ENCODE measurements around the gene TSPAN11.
"Not testable (repeated sequence)": the region's sequence is repeated elsewhere in the genome, so short reads cannot be mapped to it uniquely, and the experiment has no call there.

Gene TSPAN11

DNA sequence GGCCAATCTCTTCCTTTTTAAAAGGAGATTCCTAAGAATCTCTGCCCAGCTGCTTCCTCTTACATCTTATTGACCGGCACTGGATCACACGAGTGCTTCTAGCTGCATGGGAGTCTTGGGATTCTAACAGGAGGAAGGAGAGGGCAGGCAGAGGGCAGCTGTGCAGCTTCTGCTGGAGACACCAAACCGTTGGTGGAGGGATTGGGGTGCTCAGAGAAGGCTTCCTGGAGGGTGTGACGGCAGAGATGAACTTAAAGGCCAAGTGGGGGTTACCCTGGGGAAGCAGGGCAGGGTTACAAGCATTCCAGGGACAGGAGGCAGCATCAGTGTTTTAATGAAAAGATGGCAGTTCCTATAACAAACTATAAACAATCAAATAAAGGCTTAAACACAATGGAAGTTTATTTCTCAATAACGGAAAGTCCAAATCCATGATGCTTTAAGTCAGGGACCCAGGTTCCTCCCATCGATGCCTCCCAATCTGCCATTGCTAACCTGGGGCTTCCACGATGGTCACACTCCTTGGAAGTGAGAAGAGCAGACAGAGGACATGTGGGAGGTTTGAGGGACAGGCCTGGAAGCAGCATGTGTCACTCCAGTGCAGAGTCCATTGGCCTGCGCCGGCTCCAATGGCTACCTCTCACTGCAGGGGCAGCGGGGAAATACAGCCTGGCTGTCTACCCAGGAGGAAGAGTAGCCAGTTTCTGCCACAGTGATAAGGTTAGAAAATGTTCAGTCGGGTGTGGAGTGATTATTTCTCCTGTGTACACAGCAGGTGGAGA lies 94.0 kb downstream of the TSPAN11 start:
- DNase-seq, result no peak

DNA sequence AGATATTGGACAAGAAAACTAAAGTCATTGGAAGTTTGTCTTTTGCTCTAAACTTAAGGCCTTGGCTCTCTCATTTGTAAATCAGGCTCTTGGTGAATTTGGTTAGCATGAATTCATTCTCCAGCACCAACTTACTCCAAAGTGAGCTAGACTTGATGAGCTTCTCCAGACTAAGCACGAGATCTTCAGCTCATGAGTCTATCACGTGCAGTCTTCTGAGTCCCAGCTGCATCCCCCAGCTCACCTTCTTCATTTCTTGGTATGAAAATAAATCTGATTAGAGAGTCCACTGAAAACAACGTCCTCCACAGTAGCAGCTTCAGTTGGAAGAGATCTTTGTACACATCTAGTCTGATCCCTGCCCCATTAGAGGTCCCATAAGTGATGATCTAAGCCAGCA lies 94.6 kb downstream of the TSPAN11 start:
- DNase-seq, result no peak

DNA sequence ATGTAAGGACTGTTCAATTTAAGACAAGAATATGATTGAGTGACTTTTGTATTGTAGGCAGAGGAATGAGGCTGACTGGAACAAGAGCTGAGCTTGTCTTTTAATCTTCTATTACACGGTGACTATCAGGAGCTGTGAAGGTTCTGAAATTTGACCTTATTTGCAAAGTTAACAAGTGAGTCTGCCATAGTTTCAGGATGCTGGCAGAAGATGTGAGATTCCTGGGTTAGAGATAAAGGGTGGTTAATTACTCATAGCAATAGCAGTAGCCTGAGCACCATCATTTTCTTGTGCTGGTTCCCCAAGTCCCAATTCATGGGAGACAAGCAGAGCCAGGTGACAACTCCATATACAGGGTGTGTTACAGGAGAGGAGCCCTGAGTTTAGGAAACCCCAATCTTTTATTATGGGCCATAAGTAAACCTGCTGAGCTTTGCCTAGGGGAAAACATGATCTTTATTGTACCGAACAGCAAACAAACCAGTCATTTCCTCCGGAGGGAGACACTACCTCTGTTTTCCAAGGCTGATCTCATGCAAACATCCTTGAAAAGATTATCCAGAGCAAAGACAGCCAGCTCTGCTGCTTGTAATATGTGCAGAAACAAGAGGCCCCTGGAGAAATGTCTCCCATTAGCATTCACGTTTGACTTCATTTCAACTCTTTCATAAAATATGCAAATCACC lies 95.4 kb downstream of the TSPAN11 start:
- DNase-seq, result no peak

DNA sequence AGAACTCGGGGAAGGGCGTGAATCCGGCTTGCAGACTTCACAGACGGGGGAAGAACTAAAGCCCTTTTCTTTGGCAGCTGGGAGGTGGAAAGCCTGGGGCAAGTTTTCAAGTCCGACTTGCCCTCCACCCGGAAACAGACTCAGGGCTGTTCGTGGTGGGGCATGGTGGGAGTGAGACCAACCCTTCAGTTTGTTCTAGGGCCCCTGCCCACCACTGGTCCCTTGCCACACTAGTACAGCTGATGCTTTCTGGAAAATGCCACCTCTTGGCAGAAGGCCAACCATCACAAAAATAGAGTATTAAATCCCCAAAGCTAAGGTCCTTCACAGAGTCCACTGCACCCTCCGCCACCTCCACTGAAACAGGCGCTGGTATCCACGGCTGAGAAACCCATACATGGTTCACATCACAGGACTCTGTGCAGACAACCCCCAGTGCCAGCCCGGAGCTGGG lies 96.8 kb downstream of the TSPAN11 start:
- no peak for DNase-seq

DNA sequence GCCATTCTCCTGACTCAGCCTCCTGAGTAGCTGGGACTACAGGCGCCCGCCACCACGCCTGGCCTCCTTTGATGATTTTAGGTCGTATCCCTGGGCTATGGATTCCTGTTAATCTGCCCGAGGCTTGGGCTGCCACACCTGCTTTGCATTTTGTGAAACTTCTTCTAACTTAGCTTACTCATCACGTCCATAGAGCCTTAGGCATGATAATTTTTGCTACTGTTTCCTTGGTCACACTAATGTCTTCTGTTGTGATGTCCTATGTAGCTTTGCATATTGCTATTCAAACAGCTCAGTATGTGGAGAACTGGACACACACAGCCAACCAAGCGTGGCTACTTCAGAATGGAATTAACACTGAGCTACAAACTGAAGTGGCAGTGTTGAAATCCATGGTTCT lies 99.7 kb downstream of the TSPAN11 start:
- DNase-seq, result no peak

DNA sequence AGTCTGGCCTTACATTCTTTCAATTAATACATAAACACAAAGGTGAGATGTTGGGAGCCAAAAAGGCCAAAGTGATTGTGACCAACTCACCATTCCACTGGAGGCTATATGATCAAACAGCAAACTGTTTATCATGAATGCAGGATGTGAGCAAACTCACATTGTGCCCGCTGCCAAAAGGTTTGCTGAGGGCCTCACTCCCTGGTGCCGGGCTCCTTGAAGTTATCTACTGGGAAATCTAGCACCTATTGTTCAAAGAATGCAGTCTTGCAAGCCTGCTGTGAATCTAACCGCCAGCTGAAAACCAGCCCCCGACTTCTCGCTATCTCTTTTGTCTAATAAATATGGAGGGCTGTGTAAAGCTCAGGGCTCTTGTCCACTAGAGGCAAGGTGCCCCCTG lies 100.5 kb downstream of the TSPAN11 start:
- not testable (repeated sequence) for DNase-seq

DNA sequence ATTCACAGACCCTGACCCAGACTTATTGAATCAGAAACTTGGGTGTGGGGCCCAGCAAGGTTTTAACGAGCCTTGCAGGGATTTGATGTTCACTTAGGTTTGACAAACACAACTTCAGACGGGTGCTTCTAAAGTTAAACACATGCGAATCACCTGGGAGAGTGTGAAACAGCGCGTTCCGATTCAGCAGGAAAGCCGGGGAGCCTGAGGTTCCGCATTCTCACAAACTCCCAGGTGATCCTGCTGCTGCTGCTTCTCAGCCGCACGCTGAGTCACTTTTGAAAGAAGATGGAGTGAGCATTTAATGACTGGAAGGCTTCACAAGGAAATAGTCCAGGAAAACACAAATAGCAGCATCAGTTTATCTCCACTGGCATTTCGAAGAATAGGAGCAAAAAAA lies 102.9 kb downstream of the TSPAN11 start:
- DNase-seq, result no peak

DNA sequence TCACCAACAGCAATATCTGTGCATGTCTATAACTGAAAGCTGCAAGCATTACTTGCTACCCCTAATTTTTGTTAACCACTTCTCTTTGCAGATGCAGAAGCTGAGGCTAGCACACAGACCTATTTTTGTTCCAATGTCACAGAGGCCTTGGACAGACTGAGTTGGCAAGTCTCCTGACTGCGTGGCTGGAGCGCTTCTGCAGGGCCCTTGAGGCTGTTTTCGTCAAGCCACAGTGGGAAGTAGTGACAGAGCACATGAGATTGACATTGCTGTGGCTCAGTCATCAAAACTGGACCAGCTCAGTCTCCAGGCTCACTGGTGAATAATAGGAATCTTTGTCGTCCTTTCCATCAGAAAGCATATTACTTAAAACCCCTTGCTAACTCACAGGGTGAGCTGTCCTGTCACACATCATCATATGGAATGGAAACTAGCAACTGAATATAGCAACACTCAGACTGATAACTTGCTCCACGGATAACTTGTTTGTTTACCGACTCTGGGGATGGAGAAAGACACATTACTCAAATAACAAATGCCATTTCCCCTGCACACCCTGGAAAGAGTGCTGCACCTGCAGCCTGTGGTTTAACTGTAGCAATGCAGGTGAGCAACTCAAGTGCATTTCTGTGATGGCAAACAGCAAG lies 103.5 kb downstream of the TSPAN11 start:
- DNase-seq, result no peak

DNA sequence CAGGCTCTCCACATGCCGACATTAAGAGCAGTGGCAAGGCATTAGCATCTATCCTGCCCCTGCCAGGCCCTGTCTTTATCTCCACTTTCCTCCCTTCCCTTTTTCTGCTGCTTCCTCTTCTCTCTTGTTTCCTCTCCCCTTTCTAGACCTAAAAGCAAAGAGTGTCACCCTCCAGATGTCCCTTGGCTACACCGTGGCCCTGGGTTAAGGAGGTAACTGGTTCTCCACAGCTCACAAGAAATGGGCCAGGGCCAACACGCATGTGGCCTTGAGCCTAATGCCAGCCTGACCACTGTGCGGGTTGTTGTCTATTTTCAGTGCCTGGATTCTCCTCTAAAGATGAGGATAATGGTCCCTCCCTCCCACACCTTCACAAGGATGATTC lies 105.4 kb downstream of the TSPAN11 start:
- no peak for DNase-seq

DNA sequence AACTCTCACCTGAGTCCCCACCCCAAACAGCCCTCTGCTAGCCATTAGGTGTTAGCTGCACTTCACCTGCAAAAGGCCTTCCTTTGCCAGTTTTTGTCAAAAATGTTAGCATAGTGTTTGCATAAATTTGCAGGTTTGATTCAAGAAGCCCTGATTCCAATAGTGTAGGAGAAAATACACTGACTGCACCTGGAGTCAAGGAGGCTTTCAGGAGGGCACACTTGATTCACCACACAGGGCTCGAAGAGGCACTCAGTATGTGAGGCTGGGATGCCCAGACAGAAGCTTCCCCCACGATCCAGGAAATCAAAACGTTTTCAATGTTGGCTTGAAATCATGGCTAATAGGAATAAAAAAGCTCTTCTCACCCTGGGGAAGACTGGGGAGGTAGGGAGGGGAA lies 106.6 kb downstream of the TSPAN11 start:
- no peak for DNase-seq

DNA sequence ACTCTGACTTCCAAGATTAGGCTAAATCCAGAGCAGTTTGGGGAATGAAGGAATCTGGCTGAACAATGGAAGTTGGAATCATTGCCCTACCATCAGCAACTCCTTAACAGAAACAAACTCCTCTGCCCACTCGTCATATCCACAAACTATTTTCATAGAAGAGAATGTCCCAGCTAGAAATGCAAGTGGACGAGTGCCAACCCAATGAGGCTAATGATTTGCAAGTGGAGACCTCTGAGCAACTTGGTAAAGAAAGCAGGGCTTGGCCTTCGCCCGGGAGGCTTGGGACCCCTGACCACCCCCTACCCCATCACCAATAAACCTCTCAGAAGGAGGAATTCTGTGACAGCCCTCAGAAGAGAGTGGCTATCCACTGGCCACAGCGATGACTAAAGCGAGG lies 107.1 kb downstream of the TSPAN11 start:
- DNase-seq, result no peak

DNA sequence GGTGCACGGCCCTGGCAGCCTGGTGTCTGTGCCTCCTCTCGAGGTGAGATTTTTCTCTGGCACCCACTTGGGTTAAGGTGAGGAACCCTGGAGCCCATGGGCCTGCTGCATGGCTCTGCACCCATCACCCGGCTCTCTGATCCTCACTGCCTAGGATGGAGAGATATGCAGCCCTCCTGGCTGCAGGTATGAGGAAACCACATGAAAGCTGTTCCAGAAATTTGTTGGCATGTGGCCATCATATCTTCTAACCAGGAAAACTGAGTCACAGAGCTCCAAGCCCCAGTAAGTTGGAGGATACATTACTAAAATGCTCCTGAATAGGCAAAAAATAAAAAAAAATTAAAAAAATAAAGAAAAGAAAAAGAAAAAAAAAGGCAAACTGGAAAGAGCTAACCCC lies 107.8 kb downstream of the TSPAN11 start:
- DNase-seq, result no peak

DNA sequence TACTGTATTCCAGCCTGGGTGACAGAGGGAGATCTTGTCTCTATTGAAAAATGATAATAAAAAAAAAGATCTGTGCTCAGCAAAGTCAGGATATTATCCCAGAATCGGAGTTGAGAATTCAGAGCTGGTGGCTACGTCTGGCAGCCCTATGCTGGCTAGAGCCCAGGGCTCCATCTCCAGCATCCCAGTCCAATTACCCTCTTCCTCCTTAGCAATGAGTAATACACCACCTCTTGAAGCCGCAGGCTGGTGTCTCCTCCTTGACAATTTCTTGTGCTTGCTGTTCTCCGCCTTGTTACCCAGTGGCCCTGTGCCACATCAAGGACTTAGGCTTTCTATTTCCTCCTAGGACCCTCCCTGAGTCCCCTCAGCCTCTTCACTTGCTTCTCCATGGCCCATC lies 108.7 kb downstream of the TSPAN11 start:
- no peak for DNase-seq

DNA sequence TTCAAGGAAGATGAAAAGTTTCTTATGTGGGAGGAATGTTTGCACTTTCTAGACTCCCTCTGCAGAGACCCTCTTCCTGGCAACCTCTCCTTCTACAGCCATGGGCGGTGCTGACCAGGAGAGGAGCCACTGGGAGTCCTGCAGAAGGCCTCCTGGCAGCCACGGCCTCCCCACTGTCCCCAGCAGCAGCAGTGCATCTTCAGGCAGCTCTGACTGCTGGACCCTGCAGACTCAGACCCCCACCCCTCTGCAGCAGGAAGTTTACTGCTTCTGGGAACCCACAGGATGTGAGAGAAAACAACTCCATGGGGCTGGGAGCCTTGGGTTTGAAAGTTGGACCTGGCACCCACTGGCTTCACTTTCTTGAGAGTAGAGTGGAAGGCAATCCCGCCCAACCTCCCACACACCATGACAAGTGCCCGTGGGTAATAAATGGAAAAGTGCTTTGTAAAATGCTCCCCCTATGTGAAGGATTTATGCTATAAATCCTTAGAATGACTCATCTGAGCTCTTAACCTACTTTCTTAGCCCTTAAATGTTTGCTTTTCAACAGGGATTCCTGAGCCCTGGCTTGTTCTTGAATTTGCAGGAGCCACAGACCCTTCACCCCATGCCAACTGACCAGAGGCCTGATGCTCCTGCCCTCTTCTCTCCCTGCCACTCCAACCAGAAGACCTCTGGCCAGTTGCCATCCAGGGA lies 109.6 kb downstream of the TSPAN11 start:
- no peak for DNase-seq

DNA sequence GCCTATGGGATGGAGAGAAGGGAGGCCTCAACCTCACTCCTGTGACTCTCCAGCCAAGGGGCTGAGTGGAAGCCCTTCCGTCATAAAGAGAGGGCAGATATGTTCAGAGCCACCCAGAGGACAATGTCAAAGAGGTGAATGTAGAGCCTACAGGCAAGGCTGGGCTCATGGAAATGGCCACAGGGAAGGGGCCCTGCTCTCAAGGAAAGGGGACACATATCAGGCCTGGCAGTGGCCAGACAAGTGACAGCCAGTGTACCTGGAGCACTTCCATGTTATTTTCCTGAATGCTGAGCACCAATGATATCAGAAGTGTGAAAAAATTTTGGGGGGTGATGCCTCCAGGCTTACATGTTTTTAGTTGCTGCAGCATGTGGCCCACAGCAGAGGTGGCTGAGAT lies 110.5 kb downstream of the TSPAN11 start:
- no peak for DNase-seq

DNA sequence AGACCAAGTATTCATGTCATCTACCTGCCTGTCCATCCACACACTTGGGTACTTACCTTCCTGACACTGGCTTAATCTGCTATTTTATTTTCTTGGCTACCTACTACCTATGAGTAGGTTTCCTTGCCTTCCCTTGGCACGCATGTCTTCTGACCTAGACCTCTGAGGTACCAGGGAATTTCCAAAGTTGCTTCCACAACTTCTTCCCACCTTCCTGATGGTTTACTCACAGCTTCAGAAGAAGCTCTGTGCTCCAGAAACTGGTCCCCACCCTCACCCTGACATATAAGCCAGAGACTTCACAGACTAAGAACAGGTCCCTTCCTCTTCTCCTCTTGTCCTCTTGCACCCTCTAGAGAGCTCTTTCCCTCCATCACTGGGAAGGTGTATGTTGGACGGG lies 111.4 kb downstream of the TSPAN11 start:
- no peak for DNase-seq

DNA sequence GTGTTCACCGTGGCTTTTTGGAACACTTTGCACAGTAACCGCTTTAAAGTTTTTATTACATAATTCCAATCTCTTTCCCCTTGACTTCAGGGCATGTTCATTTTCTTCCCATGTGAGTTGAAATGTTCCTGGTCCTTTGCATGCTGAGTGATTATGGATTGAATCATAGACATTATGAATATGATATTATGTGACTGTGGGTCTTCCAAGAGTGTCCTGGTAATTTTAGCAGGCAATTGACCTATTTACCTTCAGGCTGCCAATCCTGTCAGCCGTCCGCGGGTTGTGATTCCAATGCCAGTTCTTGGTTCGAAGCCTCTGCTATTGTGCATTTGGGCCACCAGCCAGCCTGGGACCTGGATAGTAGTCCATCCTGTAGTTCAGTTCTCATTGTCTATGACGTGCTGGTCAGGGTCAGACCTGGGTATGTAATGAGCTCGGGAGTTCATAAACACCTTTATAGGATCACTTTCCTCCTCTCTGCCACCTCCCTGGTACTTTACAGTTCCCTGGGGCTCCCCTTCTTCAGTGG lies 114.6 kb downstream of the TSPAN11 start:
- DNase-seq, result no peak
